Panc1 (cell line): ENCODE data around the gene OR10P1. TPM values are rescaled to one million over a fixed set of nuclear protein-coding genes. Genes with fewer than 3 reads are reported as not detected.

Experiments
- ATAC-seq: fragments of 200-7000 bp; cut with Tn5 transposase; 2 replicates; pipeline ENCODE4 v1.9.1; 2020; ENCODE audit warnings: mild to moderate bottlenecking, moderate library complexity
- BruUV-seq: library from RNA; stranded (reverse); fragments of 400-500 nt; replicated peaks from 2 replicates; lab custom pipeline; 2021; lab: Mats Ljungman, UMichigan
- CTCF ChIA-PET: fragments of 300-600 bp; sonication (Branson Sonifier 250); formaldehyde crosslinking; loops from one replicate; lab custom pipeline; 2022; ENCODE audit warnings: antibody characterized with exemption; lab: Charles Lee
- POLR2A ChIA-PET: fragments of 300-600 bp; sonication (Branson Sonifier 250); formaldehyde crosslinking; loops from one replicate; lab custom pipeline; 2022; ENCODE audit warnings: antibody characterized with exemption; lab: Charles Lee
- DNase-seq: peaks from one replicate; pipeline ENCODE4 v3.0.0-alpha.2; 2010; ENCODE audit warnings: low read depth, low spot score
- H3K27ac ChIP-seq: 2 replicates; pipeline ENCODE4 v1.5.1; 2011; ENCODE audit warnings: mild to moderate bottlenecking, low read length, inconsistent platforms
- H3K27me3 ChIP-seq: fragments of 200-500 bp; sonication (Bioruptor generic); 2 replicates; pipeline ENCODE4 v1.6.0; 2014; ENCODE audit warnings: low read length, inconsistent platforms; ENCODE audit not compliant: control insufficient read depth, insufficient read depth
- H3K36me3 ChIP-seq: fragments of 200-500 bp; sonication (Bioruptor generic); 2 replicates; pipeline ENCODE4 v1.5.1; 2014; ENCODE audit warnings: inconsistent platforms, mild to moderate bottlenecking, low read length, moderate library complexity; ENCODE audit not compliant: control insufficient read depth, insufficient read depth
- H3K4me1 ChIP-seq: 2 replicates; pipeline ENCODE4 v1.5.1; 2011; ENCODE audit warnings: inconsistent platforms, mild to moderate bottlenecking, low read length, moderate library complexity; ENCODE audit not compliant: control insufficient read depth, insufficient read depth
- H3K4me3 ChIP-seq, 2 experiments: 2 replicates each; pipeline ENCODE4 v1.5.1; 2011 to 2012; ENCODE audit warnings: low read depth in 2 of 2, low read length in 2 of 2, mild to moderate bottlenecking in 2 of 2, inconsistent platforms in 1 of 2, moderate library complexity in 1 of 2
- H3K9me3 ChIP-seq: fragments of 200-500 bp; sonication (Bioruptor generic); 2 replicates; pipeline ENCODE4 v1.5.1; 2014; ENCODE audit warnings: low read depth, mild to moderate bottlenecking, inconsistent platforms, low read length, moderate library complexity; ENCODE audit not compliant: control insufficient read depth, insufficient read depth
- POLR2AphosphoS5 ChIP-seq: IDR thresholded peaks from 2 replicates; pipeline ENCODE4 v1.6.1; 2012; ENCODE audit warnings: mild to moderate bottlenecking, low read depth, low read length, moderate library complexity
- SIN3A ChIP-seq: IDR thresholded peaks from 2 replicates; pipeline ENCODE4 v1.6.1; 2012; ENCODE audit warnings: low read depth, mild to moderate bottlenecking, low read length, moderate library complexity, borderline replicate concordance; ENCODE audit not compliant: insufficient read depth
- TCF7L2 ChIP-seq: IDR thresholded peaks from 2 replicates; pipeline ENCODE4 v1.6.1; 2011; ENCODE audit warnings: mild to moderate bottlenecking, low read depth, low read length, inconsistent platforms
- in situ Hi-C: cut with HindIII; loops from 2 replicates; pipeline ENCODE4 v1.10.0; 2016; ENCODE audit warnings: low sequenced_read_pairs, low pct_unique_long_range_greater_than_20kb
- intact Hi-C: fragments of 100-400 bp; cut with micrococcal nuclease; formaldehyde crosslinking; loops from one replicate; pipeline ENCODE4 v1.10.0; 2022; ENCODE audit not compliant: unreplicated experiment
- total RNA-seq: library from RNA; stranded (reverse); gene quantifications from one replicate; pipeline ENCODE4 v1.2.1, GENCODE V29; 2021; ENCODE audit not compliant: unreplicated experiment
- TF ChIP-seq, protein P1 (sequence below), 2 experiments: IDR thresholded peaks; 2 replicates each; pipeline ENCODE4 v1.6.1; 2011 to 2012; ENCODE audit warnings: low read depth in 2 of 2, control low read depth in 1 of 2, low read length in 1 of 2, mild to moderate bottlenecking in 1 of 2, moderate library complexity in 1 of 2; ENCODE audit not compliant: insufficient read depth in 1 of 2
- TF ChIP-seq, protein P2 (sequence below): fragments of 450-650 bp; IDR thresholded peaks from 2 replicates; pipeline ENCODE4 v1.5.1; 2017; ENCODE audit warnings: mild to moderate bottlenecking

Gene OR10P1
- total RNA-seq, 1 experiment from 2014 or later = not detected

DNA sequence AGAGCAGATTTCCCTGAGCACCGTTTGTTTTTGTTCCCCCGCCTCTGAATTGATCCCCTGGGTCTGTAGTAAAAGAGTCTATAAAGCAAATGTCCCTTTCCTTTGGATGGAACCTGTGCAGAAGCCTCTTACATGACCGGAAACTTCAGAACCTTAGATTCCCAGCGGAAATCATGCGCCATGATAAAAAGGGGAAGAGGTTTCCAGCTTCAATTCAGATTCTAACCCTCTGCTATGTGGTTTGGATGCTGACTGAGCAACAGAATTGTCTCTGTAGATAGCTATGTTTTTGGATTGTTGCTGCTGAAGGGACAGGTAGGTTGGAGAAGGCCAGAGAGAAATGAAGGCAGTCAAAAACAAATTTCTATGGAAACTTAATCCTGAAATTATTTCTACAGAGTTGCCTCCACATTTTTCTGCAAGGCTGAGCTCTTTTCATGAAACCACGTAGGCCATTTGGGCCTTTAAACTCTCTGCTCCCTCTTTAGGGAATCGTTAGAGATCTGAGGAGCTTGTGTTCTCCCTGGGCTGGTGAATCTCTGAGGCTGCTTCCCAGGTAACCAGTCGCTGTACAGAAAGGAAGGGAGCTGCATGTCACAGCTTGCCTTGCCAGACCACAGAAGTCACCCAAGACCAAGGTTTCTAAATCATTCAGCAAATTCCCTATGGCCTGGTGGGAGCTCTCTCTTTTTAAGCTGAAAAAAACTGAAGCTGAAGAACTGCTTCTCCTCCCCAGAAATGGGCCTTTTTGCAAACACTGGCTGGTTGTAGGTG is 28.7 kb upstream of the OR10P1 start:
- Histone ChIP-seq H3K27me3 (peaks cover 2% of the 10 kb centered on the region; the same call in 1 of the 2 replicates), H3K9me3 (no peaks in the 10 kb centered on the region), H3K4me3 (no peak overlapping the region), H3K4me1 (no peaks in the 10 kb centered on the region), H3K27ac (no peak overlapping the region), H3K36me3 (no peaks in the 10 kb centered on the region)
- ChIA-PET CTCF (no interaction called here), POLR2A (no interaction called here)
- BruUV-seq = no TSS peak
- intact Hi-C loops = no loop called here
- DNase-seq (no peak), ATAC-seq (no peak)
- TF ChIP-seq POLR2AphosphoS5 (no peak), TCF7L2 (no peak), SIN3A (no peak)
- TF ChIP-seq, protein P1, sequence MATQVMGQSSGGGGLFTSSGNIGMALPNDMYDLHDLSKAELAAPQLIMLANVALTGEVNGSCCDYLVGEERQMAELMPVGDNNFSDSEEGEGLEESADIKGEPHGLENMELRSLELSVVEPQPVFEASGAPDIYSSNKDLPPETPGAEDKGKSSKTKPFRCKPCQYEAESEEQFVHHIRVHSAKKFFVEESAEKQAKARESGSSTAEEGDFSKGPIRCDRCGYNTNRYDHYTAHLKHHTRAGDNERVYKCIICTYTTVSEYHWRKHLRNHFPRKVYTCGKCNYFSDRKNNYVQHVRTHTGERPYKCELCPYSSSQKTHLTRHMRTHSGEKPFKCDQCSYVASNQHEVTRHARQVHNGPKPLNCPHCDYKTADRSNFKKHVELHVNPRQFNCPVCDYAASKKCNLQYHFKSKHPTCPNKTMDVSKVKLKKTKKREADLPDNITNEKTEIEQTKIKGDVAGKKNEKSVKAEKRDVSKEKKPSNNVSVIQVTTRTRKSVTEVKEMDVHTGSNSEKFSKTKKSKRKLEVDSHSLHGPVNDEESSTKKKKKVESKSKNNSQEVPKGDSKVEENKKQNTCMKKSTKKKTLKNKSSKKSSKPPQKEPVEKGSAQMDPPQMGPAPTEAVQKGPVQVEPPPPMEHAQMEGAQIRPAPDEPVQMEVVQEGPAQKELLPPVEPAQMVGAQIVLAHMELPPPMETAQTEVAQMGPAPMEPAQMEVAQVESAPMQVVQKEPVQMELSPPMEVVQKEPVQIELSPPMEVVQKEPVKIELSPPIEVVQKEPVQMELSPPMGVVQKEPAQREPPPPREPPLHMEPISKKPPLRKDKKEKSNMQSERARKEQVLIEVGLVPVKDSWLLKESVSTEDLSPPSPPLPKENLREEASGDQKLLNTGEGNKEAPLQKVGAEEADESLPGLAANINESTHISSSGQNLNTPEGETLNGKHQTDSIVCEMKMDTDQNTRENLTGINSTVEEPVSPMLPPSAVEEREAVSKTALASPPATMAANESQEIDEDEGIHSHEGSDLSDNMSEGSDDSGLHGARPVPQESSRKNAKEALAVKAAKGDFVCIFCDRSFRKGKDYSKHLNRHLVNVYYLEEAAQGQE (IDR thresholded peaks at IDR 0.05; ENCODE audit: insufficient read depth in 1 of 2, low read depth in 2 of 2, low read length in 1 of 2) = no peak
- TF ChIP-seq, protein P2, sequence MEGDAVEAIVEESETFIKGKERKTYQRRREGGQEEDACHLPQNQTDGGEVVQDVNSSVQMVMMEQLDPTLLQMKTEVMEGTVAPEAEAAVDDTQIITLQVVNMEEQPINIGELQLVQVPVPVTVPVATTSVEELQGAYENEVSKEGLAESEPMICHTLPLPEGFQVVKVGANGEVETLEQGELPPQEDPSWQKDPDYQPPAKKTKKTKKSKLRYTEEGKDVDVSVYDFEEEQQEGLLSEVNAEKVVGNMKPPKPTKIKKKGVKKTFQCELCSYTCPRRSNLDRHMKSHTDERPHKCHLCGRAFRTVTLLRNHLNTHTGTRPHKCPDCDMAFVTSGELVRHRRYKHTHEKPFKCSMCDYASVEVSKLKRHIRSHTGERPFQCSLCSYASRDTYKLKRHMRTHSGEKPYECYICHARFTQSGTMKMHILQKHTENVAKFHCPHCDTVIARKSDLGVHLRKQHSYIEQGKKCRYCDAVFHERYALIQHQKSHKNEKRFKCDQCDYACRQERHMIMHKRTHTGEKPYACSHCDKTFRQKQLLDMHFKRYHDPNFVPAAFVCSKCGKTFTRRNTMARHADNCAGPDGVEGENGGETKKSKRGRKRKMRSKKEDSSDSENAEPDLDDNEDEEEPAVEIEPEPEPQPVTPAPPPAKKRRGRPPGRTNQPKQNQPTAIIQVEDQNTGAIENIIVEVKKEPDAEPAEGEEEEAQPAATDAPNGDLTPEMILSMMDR = no peak
- in situ Hi-C loops = no loop called here

DNA sequence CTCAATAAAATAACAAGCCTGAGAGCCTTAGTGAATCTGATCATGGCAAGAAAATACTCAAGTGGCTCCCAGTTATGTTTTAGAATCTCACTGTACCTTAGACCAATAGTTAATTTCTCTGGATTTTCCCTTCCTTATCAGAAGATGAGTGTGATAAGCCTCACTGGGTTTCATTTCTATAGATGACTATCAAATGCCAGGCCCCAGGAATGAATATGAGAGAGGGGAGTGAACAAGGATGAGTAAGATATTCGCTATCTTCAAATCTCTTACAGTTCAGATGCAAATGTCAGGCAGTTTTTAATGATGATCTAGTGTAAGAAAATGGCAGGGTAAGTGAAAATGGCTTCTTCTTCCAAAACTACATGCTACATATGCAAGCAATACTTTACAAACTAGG is 26.1 kb upstream of the OR10P1 start:
- in situ Hi-C loops = no loop called here

More for the DNA sequence above, 26.1 kb upstream of the OR10P1 start:
- no peak overlapping the region for H3K27ac ChIP-seq
- H3K4me3 ChIP-seq = no peak overlapping the region
- H3K4me1 ChIP-seq = no peaks in the 10 kb centered on the region
- ChIA-PET POLR2A (no interaction called here), CTCF (no interaction called here)
- peaks cover 11% of the 10 kb centered on the region; the same call in 1 of the 2 replicates for H3K9me3 ChIP-seq
- intact Hi-C loops = no loop called here
- no TSS peak for BruUV-seq
- no peaks in the 10 kb centered on the region for H3K36me3 ChIP-seq
- TF ChIP-seq SIN3A (no peak), TCF7L2 (no peak), POLR2AphosphoS5 (no peak)
- TF ChIP-seq, protein P2 = no peak
- TF ChIP-seq, protein P1 (IDR thresholded peaks at IDR 0.05; ENCODE audit: insufficient read depth in 1 of 2, low read depth in 2 of 2, low read length in 1 of 2) = no peak
- ATAC-seq (no peak), DNase-seq (no peak)
- H3K27me3 ChIP-seq = peaks cover 2% of the 10 kb centered on the region; the same call in 1 of the 2 replicates
